HG03095 (cell line): Measurements from ENCODE around the gene DHRS1.
"Not testable (repeated sequence)": the region's sequence is repeated elsewhere in the genome, so short reads cannot be mapped to it uniquely, and the experiment has no call there.

Source experiments
- ATAC-seq: cut with Tn5 transposase; IDR thresholded peaks from one replicate; pipeline ENCODE4 v1.9.1; 2021; ENCODE audit warnings: moderate library complexity; ENCODE audit not compliant: unreplicated experiment

Gene DHRS1

DNA sequence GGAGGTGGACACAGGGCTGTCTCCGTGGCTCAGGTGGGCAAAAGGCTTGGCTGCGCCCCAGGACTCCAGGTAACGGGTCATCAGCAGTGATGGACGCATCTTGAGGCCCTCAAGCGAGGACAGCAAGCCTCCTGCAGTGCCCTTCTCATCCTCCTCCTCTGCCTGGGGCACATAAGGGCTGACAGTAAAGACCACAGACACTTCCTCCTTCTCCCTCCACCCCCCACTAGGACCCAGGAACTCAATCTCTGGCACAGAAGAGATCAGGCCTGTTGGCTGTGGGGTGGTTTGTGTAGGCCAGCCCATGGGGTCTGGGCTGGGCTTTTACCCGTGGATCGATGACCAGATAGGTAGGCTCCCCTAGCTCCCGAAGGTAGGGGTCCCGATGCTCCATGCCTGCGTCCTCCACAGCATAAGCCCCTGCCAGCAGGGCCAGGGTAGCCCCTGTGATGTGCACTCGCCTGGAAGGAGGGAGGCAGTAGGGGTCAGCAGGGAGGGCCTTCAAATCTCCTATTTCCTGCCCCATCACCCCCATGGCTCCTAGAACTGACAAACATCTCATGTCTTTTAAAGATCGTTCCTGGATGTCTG is 29.6 kb upstream of the DHRS1 start:
- no peak for ATAC-seq

DNA sequence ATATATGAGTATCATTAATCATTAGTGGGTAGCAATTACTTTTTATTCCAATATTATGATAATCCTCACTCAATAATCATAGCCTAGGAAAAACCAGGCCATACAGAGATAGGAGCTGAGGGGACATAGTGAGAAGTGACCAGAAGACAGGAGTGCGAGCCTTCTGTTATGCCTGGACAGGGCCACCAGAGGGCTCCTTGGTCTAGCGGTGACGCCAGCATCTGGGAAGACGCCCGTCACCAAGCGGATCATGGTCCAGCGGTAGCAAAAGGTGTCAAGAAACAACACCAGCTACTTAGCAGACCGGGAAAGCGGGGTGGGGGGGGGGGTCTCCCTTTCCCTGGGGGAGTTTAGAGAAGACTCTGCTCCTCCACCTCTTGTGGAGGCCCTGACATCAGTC is 28.3 kb upstream of the DHRS1 start:
- ATAC-seq: not testable (repeated sequence)

DNA sequence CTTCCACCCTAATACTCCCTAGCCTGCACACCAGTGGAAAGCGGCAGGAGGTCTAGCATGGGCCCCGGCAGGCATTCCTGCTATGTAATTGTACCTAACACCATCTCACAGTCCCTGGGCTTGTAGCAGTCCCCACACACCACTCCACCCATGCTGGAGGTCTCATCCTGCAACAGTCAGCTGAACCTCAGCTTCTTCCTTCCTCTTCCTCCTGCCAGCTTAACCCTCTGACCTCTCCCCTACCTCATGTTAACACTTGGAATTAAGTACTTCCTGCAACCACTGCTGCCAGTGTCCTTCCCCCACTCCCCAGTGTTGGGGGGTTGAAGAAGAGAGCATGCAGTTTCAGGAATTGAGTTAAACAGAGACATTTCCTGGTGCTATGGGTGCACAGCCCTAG is 27.7 kb upstream of the DHRS1 start:
- no peak for ATAC-seq

DNA sequence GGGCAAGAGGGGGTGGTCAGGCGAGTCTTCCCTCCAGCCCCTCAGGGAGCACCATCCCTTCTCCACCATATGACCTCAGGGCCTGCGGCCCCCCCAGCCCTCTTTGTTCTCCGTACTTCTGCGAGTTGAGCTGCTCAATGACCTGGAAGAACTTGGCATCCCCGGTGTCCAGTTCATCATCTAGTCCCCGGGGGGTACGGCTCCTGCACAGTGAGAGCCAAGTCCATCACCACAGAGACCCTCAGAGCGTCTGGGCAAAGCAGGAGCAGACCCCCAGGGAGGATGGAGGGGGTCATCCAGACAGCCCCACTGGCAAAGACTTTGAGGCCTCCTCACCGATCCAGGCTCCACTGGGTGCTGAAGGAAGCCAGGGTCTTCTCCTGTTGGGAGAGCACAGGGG is 26.4 kb upstream of the DHRS1 start:
- no peak for ATAC-seq

DNA sequence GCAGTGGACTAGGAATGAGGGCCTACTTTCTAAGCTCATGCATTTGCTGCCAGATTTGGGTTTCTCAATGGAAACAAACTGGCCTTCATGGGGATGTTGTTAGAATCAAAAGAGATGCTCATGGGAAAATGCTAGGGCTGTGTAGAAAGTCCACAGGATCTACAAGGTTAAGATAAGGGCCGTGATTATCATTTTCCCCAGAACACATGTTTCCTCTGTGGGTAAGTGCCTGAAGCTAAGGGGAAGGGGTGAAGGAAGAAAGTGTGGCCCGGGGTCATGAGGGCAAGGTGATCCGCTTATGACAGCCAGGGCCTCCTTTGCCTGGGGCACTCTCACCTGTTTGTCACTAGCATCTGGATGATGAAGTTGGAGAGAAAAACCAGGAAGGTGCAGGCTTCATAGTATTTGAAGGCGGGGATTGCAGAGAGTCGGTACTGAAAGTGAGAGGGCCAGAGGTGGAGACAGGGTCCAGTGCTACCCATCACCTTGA is 25.5 kb upstream of the DHRS1 start:
- no peak for ATAC-seq

DNA sequence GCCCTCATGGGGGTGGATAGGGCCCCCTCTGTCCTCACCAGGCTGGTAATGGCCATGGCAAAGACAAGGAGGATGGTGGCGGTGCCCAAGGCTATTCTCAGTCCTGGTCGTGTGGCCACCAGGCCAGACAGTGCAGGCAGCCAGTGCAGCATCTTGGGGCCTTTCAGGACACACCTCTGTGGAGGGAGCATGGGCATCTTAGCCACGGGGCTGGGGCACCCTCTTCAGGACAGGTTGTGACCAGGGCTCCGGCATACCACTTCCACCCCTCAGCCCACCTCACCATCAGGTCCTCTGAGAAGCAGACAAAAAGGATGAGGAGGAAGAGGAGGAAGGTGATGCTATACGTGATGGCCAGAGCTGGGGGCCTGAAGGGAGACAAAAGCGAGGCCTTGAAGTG is 24.4 kb upstream of the DHRS1 start:
- no peak for ATAC-seq

DNA sequence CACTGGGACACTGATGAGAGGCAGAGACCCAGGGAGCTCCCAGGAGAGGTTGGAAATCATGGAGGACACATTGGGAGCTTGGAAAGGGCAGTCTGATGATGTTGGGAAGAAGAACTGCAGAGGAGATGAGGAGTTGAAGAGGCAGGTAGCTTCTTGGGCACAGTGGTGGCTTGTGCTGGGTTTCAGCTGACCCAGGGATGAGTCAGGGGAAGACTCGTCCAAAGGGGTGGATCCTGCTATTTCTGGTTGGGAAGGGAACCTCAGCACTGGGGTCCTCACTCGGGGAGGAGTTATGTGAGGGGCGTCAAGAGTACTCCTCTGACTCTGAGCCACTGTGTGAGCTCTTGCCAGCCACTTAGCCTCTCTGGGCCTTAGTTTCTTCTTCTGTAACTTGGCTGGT is 23.8 kb upstream of the DHRS1 start:
- no peak for ATAC-seq

DNA sequence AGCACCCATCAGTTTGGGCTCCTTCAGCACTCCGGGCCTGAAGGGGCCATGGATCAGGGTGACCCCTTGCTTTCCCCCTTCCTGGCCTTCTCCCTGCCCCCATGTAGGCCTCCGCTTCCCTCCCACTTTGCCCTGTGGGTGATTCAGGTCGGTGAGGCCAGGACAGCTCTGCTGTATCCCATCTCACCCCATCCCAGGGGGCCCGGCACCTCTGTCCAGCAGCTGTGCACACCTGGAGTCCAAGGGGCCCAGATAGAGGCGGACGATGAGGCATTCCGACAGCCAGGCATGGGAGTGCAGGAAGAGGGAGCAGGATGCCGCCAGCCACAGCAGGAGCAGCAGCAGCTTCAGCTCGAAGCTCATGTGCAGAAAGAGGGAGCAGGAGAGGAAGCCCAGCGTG is 23.1 kb upstream of the DHRS1 start:
- no peak for ATAC-seq

DNA sequence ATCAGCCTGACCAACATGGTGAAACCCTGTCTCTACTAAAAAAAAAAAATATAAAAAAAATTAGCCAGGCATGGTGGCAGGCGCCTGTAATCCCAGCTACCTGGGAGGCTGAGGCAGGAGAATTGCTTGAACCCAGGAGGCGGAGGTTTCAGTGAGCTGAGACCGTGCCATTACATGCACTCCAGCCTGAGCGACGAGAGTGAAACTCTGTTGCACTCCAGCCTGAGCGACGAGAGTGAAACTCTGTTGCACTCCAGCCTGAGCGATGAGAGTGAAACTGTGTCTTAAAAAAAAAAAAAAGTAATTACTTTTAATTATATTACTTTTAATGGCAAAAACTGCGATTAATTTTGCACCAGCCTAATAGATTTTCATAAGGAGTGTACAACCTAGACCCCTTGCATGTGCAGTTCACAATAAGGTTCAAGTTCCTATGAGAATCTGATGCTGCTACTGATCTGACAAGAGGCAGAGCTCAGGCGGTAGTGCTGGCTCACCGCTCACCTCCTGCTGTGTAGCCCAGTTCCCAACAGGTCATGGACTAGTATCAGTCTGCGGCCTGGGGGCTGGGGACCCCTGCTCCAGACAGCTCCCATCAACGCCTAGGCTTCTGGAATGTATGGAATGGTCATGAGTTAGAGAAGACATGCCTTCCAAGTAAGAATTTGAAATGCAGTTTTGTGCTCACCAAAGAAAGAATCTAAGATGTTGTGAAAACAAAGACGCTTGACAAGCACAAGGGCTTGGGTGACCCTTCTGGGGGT is 21.8 kb upstream of the DHRS1 start:
- ATAC-seq: no peak

DNA sequence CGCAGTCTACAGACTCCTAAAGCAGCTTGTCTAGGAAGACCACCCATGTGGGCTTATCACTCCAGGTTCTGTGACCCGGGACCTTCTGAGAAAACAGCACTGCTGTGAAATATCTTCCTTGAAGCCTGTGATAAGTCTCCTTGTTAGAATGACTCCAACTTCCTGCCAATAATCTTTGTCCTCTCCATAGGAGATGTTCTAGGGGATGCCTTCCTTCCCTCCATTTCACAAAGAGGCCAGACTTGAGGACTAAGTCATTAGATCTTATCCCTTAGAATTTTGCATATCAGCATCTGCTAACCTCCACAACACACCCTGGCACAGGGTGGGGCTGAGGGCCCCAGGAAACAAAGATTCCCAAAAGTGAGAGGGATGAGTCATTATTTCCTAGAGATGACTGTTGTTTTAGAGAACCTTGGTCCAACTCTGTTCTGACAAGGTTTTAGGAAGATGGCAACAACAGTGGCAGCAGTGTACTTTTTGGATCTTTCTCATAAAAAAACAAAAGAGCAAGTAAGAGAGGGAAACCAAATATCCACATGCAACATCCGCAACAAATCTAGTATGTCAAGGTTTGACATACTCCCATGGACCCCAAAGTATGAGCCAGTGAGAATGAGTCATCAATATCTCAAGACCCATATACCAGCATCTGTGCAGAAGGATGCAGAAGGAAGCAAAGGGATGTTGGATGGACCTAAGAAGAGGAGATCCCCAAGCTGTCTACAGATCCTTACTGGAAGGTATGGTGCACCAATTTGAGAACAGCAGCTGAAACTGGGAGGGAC is 17.8 kb upstream of the DHRS1 start:
- ATAC-seq: no peak

DNA sequence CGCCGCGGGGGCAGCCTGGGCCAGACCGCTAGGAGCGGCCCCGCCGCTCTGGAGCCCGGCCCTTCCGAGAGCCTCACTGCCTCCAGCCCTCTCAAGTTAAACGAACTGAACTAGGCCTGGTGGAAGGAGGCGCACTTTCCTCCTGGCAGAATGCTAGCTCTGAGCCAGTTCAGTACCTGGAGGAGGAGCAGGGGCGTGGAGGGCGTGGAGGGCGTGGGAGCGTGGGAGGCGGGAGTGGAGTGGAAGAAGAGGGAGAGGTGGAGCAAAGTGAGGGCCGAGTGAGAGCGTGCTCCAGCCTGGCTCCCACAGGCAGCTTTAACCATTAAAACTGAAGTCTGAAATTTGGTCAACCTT is 17.0 kb upstream of the DHRS1 start:
- ATAC-seq: no peak

DNA sequence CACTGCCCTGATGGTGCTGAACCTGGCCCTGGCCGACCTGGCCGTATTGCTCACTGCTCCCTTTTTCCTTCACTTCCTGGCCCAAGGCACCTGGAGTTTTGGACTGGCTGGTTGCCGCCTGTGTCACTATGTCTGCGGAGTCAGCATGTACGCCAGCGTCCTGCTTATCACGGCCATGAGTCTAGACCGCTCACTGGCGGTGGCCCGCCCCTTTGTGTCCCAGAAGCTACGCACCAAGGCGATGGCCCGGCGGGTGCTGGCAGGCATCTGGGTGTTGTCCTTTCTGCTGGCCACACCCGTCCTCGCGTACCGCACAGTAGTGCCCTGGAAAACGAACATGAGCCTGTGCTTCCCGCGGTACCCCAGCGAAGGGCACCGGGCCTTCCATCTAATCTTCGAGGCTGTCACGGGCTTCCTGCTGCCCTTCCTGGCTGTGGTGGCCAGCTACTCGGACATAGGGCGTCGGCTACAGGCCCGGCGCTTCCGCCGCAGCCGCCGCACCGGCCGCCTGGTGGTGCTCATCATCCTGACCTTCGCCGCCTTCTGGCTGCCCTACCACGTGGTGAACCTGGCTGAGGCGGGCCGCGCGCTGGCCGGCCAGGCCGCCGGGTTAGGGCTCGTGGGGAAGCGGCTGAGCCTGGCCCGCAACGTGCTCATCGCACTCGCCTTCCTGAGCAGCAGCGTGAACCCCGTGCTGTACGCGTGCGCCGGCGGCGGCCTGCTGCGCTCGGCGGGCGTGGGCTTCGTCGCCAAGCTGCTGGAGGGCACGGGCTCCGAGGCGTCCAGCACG is 16.4 kb upstream of the DHRS1 start:
- no peak for ATAC-seq

DNA sequence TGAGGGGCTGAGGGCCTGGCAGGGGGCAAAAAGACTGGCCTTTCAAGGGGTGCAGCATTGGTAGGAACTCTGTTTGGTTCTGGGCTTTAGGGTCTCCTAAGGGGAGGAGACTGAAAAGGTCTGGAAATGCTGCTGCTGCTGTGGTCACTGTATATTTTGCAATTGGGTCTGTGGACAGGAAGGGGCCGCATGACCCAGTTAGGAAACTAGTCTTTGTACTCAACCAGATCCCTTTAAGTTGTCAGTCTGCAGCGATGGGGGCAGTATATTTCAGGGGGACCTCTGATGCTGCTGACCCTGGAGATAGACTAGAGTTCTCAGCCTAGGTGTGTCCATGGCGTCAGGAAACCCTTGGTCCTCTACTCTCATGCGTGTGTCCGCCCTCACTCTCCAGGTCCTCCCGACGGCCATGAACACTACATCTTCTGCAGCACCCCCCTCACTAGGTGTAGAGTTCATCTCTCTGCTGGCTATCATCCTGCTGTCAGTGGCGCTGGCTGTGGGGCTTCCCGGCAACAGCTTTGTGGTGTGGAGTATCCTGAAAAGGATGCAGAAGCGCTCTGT is 15.7 kb upstream of the DHRS1 start:
- ATAC-seq: no peak

DNA sequence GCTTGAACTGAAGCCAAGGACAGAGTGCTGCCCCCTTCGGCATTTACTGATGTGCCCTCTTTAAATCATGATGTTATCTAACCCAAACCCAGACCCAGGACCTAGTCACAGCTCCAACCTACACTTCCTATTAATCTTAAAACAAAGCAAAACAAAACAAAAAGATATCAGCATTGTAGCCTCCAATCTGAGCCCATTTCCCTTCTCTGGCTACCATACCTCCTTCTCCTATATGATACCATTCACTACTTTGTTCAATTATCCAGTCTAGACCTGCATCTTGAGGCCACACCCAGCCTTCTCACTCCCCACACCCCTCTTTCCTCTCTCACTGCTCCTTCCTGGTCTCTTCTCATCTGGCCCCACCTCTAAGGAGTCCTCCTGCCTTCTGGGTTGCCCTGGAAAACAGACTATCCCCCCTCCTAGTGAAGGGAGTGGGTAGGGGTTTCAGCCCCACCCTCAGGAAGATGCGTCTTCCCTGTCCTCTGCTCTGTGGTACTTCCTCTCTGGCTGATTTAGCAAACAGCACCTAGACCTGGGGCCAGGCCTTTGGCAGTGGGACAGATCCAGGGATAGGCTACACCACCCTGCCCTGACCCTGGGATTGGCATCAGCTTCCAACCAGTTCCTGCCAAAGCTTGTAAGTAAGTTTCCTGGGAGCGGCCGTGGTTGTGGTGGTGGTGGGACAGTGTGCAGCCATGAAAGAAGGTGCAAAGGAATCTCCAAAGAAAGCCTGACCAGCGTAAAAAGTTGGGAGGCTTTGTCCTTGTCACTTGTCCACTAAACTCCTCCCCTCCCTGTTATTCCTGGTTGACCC is 15.0 kb upstream of the DHRS1 start:
- ATAC-seq: no peak

DNA sequence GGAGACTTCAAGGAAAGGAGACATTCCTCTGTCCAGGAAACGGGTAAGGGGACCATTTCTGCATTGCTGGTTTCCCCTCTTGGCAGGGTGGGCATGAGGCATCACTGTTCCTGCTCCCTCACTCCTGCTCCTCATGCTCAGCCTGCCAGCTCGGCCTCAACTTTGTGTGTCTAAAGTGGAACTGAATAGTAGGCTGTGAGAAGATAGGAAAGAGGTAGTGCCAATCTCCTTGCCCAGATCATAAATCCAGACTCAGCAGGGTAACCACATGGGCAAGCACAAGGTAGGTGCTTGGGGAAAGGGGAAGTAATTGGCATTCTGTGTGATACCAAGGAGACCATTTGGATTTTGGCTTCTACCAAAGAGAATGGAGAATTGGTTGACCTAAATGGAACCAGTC is 14.3 kb upstream of the DHRS1 start:
- ATAC-seq: no peak

DNA sequence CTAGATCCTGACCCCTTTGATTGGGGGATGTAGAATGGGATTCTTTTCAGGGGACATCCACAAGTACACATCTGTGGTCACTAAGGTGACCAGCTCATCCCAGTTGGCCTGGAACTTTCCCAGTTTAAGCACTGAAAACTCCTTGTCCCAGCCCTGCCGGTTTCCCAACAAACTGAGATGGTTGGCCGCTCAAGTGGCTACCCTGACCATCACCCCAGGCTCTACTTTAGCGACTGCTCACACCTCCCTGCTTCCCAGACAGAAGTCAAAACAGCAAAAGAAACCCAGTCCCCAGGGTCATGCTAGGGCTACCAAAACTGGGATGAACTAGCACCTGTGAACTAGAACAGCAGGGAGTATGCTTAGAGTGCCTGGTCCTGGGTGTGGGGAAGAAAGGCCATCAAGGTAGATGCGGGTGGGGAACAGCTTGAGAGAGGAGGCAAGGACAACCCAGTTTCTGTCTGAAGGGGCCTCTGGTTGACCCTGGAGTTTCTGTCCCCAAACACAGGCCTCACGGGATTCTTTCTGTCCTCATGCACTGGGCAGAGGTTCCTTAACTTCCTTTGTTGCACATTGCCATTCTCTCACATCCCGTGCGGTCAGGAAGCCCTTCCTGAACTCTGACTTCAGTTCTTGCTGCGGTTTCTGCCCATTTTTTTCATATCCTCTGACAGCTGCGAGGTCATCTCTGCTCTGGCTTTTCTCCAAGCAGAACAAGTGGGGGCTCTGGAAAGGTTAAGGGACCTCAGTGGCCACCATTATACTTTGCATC is 13.3 kb upstream of the DHRS1 start:
- ATAC-seq: no peak

DNA sequence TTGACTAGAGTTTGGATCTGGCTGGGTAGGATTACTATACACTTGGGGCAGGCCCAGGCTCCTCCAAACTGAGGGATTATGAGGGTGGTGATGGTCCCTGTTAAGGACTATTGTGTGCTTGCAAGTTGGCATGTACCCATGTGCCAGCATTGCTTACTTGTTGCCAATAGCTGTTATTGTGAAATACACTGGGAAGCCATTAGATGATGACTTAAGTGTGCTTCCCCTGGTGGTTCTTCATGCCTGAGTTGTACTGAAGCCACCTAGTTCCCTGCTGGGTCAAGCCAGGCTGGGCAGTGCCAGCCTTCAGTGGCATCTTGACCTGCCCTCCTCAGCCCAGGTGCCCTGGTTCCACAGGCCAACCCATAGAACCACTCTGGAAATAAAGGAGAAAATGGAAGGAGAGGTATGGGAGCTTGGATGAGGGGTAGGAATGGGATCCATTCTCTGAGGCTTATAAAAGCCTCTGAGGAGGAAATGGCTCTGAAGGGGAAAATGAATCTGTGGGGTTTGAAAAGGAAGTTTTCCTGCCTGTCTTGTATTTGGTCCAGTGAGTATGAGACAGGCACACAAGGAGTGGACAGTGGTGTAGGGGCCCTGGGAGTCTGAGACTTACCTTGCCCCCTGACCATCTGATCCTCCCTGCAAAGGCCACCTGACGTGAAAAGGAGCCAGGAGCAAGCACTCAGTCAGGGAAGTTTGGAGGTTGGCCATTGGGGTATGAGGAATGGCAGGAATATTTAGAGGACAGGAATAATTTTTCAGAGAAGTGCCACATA is 12.4 kb upstream of the DHRS1 start:
- no peak for ATAC-seq
